HG03439 (cell line): ENCODE measurements around the gene COL11A1.
"Not testable (repeated sequence)": the region's sequence is repeated elsewhere in the genome, so short reads cannot be mapped to it uniquely, and the experiment has no call there.

Experiments used
- ATAC-seq: cut with Tn5 transposase; IDR thresholded peaks from one replicate; pipeline ENCODE4 v1.9.1; 2021; ENCODE audit warnings: mild to moderate bottlenecking, moderate library complexity; ENCODE audit not compliant: unreplicated experiment

The COL11A1 gene

GRCh38 chr1:102838016-102838415 lies 270.3 kb downstream of the COL11A1 start:
- ATAC-seq, result no peak

- ATAC-seq, result no peak
Observed at GRCh38 chr1:102837551-102837950, 270.8 kb downstream of the COL11A1 start.

GRCh38 chr1:102836991-102837390 lies 271.3 kb downstream of the COL11A1 start:
- ATAC-seq, result no peak

- no peak for ATAC-seq
Observed at GRCh38 chr1:102834688-102835320, 273.5 kb downstream of the COL11A1 start.

GRCh38 chr1:102833151-102833550 lies 275.2 kb downstream of the COL11A1 start:
- no peak for ATAC-seq

GRCh38 chr1:102826706-102827105 lies 281.6 kb downstream of the COL11A1 start:
- not testable (repeated sequence) for ATAC-seq
